MCF 10A (cell line): ENCODE data around the gene OR9Q2. TPM values are rescaled to one million over a fixed set of nuclear protein-coding genes. Genes with fewer than 3 reads are reported as not detected.

Experiments used
- BruUV-seq: library from RNA; stranded (reverse); fragments of 400-500 nt; replicated peaks from 2 replicates; lab custom pipeline; 2021; lab: Mats Ljungman, UMichigan
- CTCF ChIA-PET: fragments of 300-600 bp; sonication (Branson Sonifier 250); formaldehyde crosslinking; extraction: SDS; loops from one replicate; lab custom pipeline; 2021; ENCODE audit warnings: antibody characterized with exemption, inconsistent platforms; lab: Yijun Ruan, JAX
- POLR2A ChIA-PET: fragments of 300-600, 350-650 bp; sonication (Branson Sonifier 250); formaldehyde crosslinking; extraction: SDS; loops from one replicate; lab custom pipeline; 2020; ENCODE audit warnings: antibody characterized with exemption, inconsistent platforms; lab: Yijun Ruan, JAX
- DNase-seq: peaks from one replicate; pipeline ENCODE4 v3.0.0-alpha.2; 2018; ENCODE audit not compliant: unreplicated experiment
- H3K27ac Mint-ChIP-seq: one replicate; pipeline ENCODE4 v1.8.0; 2022; ENCODE audit warnings: mild to moderate bottlenecking, low read depth, mixed read lengths; ENCODE audit not compliant: unreplicated experiment
- H3K27me3 Mint-ChIP-seq: one replicate; pipeline ENCODE4 v1.8.0; 2022; ENCODE audit warnings: mixed read lengths; ENCODE audit not compliant: insufficient read depth, unreplicated experiment
- H3K36me3 Mint-ChIP-seq: one replicate; pipeline ENCODE4 v1.8.0; 2022; ENCODE audit warnings: mild to moderate bottlenecking, moderate library complexity, mixed read lengths; ENCODE audit not compliant: insufficient read depth, unreplicated experiment
- H3K4me1 Mint-ChIP-seq: one replicate; pipeline ENCODE4 v1.8.0; 2022; ENCODE audit warnings: mixed read lengths; ENCODE audit not compliant: insufficient read depth, unreplicated experiment
- H3K4me3 Mint-ChIP-seq: one replicate; pipeline ENCODE4 v1.8.0; 2022; ENCODE audit warnings: mild to moderate bottlenecking, moderate library complexity, mixed read lengths; ENCODE audit not compliant: unreplicated experiment
- H3K9me3 Mint-ChIP-seq: one replicate; pipeline ENCODE4 v1.8.0; 2022; ENCODE audit warnings: mixed read lengths; ENCODE audit not compliant: unreplicated experiment
- intact Hi-C: fragments of 100-400 bp; cut with micrococcal nuclease; formaldehyde crosslinking; loops from 2 replicates; pipeline ENCODE4 v1.14.1; 2022
- total RNA-seq: library from RNA; stranded (reverse); gene quantifications from 2 replicates; pipeline ENCODE4 v1.2.3, GENCODE V29; 2022
- TF ChIP-seq, protein P1 (sequence below): fragments of 200-600 bp; IDR thresholded peaks from one replicate; pipeline ENCODE4 v1.8.0; 2022; ENCODE audit warnings: antibody characterized with exemption, mild to moderate bottlenecking; ENCODE audit not compliant: unreplicated experiment

Gene OR9Q2
- total RNA-seq, 1 experiment from 2014 or later: not detected

DNA sequence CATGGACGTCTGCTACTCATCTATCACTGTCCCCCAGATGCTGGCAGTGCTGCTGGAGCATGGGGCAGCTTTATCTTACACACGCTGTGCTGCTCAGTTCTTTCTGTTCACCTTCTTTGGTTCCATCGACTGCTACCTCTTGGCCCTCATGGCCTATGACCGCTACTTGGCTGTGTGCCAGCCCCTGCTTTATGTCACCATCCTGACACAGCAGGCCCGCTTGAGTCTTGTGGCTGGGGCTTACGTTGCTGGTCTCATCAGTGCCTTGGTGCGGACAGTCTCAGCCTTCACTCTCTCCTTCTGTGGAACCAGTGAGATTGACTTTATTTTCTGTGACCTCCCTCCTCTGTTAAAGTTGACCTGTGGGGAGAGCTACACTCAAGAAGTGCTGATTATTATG is 9.2 kb upstream of the OR9Q2 start:
- H3K36me3 Mint-ChIP-seq: no peaks in the 10 kb centered on the region
- no peak overlapping the region for H3K4me3 Mint-ChIP-seq
- POLR2A ChIA-PET: no interaction called here
- intact Hi-C loops: no loop called here
- BruUV-seq: no TSS peak
- H3K4me1 Mint-ChIP-seq: no peaks in the 10 kb centered on the region
- TF ChIP-seq, protein P1, sequence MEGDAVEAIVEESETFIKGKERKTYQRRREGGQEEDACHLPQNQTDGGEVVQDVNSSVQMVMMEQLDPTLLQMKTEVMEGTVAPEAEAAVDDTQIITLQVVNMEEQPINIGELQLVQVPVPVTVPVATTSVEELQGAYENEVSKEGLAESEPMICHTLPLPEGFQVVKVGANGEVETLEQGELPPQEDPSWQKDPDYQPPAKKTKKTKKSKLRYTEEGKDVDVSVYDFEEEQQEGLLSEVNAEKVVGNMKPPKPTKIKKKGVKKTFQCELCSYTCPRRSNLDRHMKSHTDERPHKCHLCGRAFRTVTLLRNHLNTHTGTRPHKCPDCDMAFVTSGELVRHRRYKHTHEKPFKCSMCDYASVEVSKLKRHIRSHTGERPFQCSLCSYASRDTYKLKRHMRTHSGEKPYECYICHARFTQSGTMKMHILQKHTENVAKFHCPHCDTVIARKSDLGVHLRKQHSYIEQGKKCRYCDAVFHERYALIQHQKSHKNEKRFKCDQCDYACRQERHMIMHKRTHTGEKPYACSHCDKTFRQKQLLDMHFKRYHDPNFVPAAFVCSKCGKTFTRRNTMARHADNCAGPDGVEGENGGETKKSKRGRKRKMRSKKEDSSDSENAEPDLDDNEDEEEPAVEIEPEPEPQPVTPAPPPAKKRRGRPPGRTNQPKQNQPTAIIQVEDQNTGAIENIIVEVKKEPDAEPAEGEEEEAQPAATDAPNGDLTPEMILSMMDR: no peak
- no peak overlapping the region for H3K27ac Mint-ChIP-seq
- H3K27me3 Mint-ChIP-seq: no peaks in the 10 kb centered on the region
- DNase-seq: no peak
- H3K9me3 Mint-ChIP-seq: peaks cover 6% of the 10 kb centered on the region
- CTCF ChIA-PET: interaction anchor here (0.5 to 0.6 kb wide), 3 partner anchors 162 to 1695 kb away, joined by 3 read pairs; no protein-coding TSS in a partner anchor

DNA sequence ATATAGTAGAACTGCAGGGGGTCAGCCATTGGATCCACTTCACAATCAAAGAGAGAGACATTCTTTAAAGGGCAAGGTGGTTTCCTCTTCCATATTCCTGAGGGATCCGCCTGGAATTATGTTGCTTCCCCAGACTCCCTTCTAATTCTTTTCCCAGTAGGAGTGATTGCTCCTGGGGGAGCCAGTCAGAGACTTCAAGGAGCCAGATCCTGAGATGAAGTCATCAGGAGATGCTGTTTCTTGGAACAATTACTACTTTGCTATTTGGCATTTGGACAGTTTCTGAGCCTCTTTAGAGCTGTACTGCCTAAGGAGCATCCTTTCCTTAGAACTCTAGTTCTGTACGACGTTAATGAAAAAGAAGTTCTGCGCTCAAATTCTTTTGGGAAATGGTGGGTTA is 1.9 kb upstream of the OR9Q2 start:
- H3K36me3 Mint-ChIP-seq: no peaks in the 10 kb centered on the region
- no TSS peak for BruUV-seq
- H3K27ac Mint-ChIP-seq: no peak overlapping the region
- DNase-seq: no peak
- H3K4me1 Mint-ChIP-seq: no peaks in the 10 kb centered on the region
- no peaks in the 10 kb centered on the region for H3K27me3 Mint-ChIP-seq
- CTCF ChIA-PET: interaction anchor here (0.6 kb wide), 1 partner anchor 33 kb away, joined by 3 read pairs; no protein-coding TSS in a partner anchor
- H3K9me3 Mint-ChIP-seq: no peaks in the 10 kb centered on the region
- POLR2A ChIA-PET: no interaction called here
- intact Hi-C loops: no loop called here
- TF ChIP-seq, protein P1: no peak
- no peak overlapping the region for H3K4me3 Mint-ChIP-seq

DNA sequence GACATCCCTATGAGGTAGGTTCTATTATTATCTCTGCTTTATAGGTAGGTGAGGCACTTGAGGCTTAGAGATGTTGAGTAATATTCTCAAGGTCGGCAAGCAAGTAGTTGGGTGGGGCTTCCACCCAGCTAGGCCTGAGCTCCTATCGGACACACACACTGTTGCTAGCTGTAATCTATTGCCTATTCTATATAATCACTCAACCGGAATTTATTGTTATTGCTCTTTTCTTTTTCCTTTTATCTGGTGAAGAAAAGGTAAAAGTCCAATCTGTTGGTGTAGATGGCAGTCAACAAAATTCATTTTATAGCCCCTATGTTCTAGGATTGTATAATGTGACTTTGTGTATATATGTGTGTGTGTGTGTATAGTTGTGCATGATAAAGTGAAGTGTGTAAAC is 3.4 kb downstream of the OR9Q2 start:
- intact Hi-C loops: no loop called here
- no peak overlapping the region for H3K27ac Mint-ChIP-seq
- H3K9me3 Mint-ChIP-seq: no peaks in the 10 kb centered on the region
- no peak for DNase-seq
- H3K27me3 Mint-ChIP-seq: no peaks in the 10 kb centered on the region
- H3K4me1 Mint-ChIP-seq: no peaks in the 10 kb centered on the region
- no TSS peak for BruUV-seq
- CTCF ChIA-PET: no interaction called here
- no peak overlapping the region for H3K4me3 Mint-ChIP-seq
- POLR2A ChIA-PET: interaction anchor here (0.6 kb wide), 1 partner anchor 218 kb away, joined by 3 read pairs; no protein-coding TSS in a partner anchor
- no peaks in the 10 kb centered on the region for H3K36me3 Mint-ChIP-seq
- TF ChIP-seq, protein P1: no peak

DNA sequence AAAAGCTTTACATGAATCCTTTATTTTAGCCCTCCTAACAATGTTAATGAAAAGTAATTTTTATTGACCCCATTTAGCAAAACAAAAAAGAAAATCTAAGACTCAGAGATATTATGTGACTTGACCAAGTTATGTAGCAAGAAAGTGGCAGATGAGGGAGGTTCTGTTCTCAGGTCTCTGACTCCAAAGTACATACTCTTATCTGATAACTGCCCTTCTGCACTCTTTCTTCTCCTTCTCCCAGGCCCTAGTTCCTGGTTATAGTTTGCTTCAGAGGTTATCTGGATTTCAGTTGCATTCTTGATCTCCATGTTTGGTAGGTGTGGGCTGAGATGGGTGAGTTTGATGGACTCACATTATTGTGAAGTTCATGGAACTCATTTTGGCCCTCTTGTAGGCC is 4.5 kb downstream of the OR9Q2 start:
- CTCF ChIA-PET: no interaction called here
- Mint-ChIP-seq H3K4me1 (no peaks in the 10 kb centered on the region), H3K4me3 (no peak overlapping the region), H3K36me3 (no peaks in the 10 kb centered on the region), H3K9me3 (no peaks in the 10 kb centered on the region), H3K27me3 (no peaks in the 10 kb centered on the region), H3K27ac (no peak overlapping the region)
- POLR2A ChIA-PET: no interaction called here
- DNase-seq: no peak
- intact Hi-C loops: no loop called here
- TF ChIP-seq, protein P1: no peak
- no TSS peak for BruUV-seq
